HEK293 (cell line): ENCODE data around the gene NIPAL3.

Source experiments
- CTCF ChIA-PET: fragments of 350-600 bp; formaldehyde crosslinking; extraction: SDS; loops from one replicate; lab custom pipeline; 2021; ENCODE audit warnings: antibody characterized with exemption; lab: Yijun Ruan, JAX
- POLR2A ChIA-PET: fragments of 300-600 bp; formaldehyde crosslinking; extraction: SDS; loops from one replicate; lab custom pipeline; 2020; ENCODE audit warnings: antibody characterized with exemption, inconsistent platforms; lab: Yijun Ruan, JAX
- H3K27ac ChIP-seq: fragments of 200-500 bp; sonication (Bioruptor generic); 2 replicates; pipeline ENCODE4 v1.5.1; 2014; ENCODE audit warnings: low read depth, low read length, control low read depth, inconsistent platforms; ENCODE audit errors: extremely low read depth
- H3K36me3 ChIP-seq, 2 experiments: fragments of 200-500 bp in 1 of 2; sonication (Bioruptor generic) in 1 of 2; 1 replicate in 1 of 2; 2 replicates in 1 of 2; pipeline ENCODE4 v1.5.1; 2014 to 2017; ENCODE audit warnings: inconsistent platforms in 2 of 2, low read length in 2 of 2; ENCODE audit not compliant: control insufficient read depth in 2 of 2, insufficient read depth in 1 of 2
- H3K4me1 ChIP-seq: fragments of 200-500 bp; sonication (Bioruptor generic); 2 replicates; pipeline ENCODE4 v1.5.1; 2014; ENCODE audit warnings: mild to moderate bottlenecking, low read length, inconsistent platforms; ENCODE audit not compliant: control insufficient read depth, insufficient read depth
- H3K4me3 ChIP-seq: 2 replicates; pipeline ENCODE4 v1.5.1; 2011; ENCODE audit warnings: low read depth, mild to moderate bottlenecking, control low read depth, low read length, moderate library complexity
- H3K9me3 ChIP-seq: fragments of 200-500 bp; sonication (Bioruptor generic); 2 replicates; pipeline ENCODE4 v1.5.1; 2014; ENCODE audit warnings: low read depth, low read length, inconsistent platforms; ENCODE audit not compliant: control insufficient read depth, insufficient read depth
- BCL11A ChIP-seq: fragments of 450-650 bp; formaldehyde crosslinking; IDR thresholded peaks from 2 replicates; pipeline ENCODE4 v1.5.1; 2016; ENCODE audit warnings: low read depth, missing biosample characterization, missing genetic modification characterization
- GFI1B ChIP-seq: fragments of 450-650 bp; formaldehyde crosslinking; IDR thresholded peaks from 2 replicates; pipeline ENCODE4 v1.5.1; 2016; ENCODE audit warnings: missing biosample characterization, missing genetic modification characterization
- HOXC10 ChIP-seq: sonication (generic); formaldehyde crosslinking; IDR thresholded peaks from 2 replicates; pipeline ENCODE4 v1.8.1; 2023; ENCODE audit warnings: mild to moderate bottlenecking, missing genetic modification reagents
- MEIS1 ChIP-seq: sonication (generic); formaldehyde crosslinking; IDR thresholded peaks from 2 replicates; pipeline ENCODE4 v1.8.1; 2022; ENCODE audit warnings: missing genetic modification reagents, mild to moderate bottlenecking, borderline replicate concordance
- MZF1 ChIP-seq: fragments of 450-650 bp; formaldehyde crosslinking; IDR thresholded peaks from 2 replicates; pipeline ENCODE4 v1.5.1; 2017; ENCODE audit warnings: missing biosample characterization, missing genetic modification characterization, borderline replicate concordance
- OSR2 ChIP-seq: fragments of 450-650 bp; formaldehyde crosslinking; IDR thresholded peaks from 2 replicates; pipeline ENCODE4 v1.5.1; 2016; ENCODE audit warnings: missing biosample characterization, missing genetic modification characterization
- YY1 ChIP-seq: fragments of 450-650 bp; formaldehyde crosslinking; IDR thresholded peaks from 2 replicates; pipeline ENCODE4 v1.5.1; 2018; ENCODE audit warnings: missing biosample characterization, missing genetic modification characterization
- ZBTB48 ChIP-seq: fragments of 450-650 bp; formaldehyde crosslinking; IDR thresholded peaks from 2 replicates; pipeline ENCODE4 v1.5.1; 2016; ENCODE audit warnings: missing biosample characterization, missing genetic modification characterization
- ZBTB7A ChIP-seq: fragments of 450-650 bp; formaldehyde crosslinking; IDR thresholded peaks from 2 replicates; pipeline ENCODE4 v1.5.1; 2016; ENCODE audit warnings: low read depth, missing biosample characterization, missing genetic modification characterization
- ZIC2 ChIP-seq: fragments of 450-650 bp; formaldehyde crosslinking; IDR thresholded peaks from 2 replicates; pipeline ENCODE4 v1.5.1; 2016; ENCODE audit warnings: missing biosample characterization, missing genetic modification characterization
- ZNF138 ChIP-seq: fragments of 450-650 bp; formaldehyde crosslinking; IDR thresholded peaks from 2 replicates; pipeline ENCODE4 v1.5.1; 2016; ENCODE audit warnings: missing biosample characterization, missing genetic modification characterization, borderline replicate concordance
- ZNF175 ChIP-seq: fragments of 450-650 bp; formaldehyde crosslinking; IDR thresholded peaks from 2 replicates; pipeline ENCODE4 v1.5.1; 2016; ENCODE audit warnings: missing biosample characterization, missing genetic modification characterization
- ZNF23 ChIP-seq: fragments of 450-650 bp; formaldehyde crosslinking; IDR thresholded peaks from 2 replicates; pipeline ENCODE4 v1.5.1; 2016; ENCODE audit warnings: missing biosample characterization, missing genetic modification characterization, borderline replicate concordance
- ZNF239 ChIP-seq: fragments of 450-650 bp; formaldehyde crosslinking; IDR thresholded peaks from 2 replicates; pipeline ENCODE4 v1.5.1; 2016; ENCODE audit warnings: missing biosample characterization, missing genetic modification characterization
- ZNF266 ChIP-seq: fragments of 450-650 bp; formaldehyde crosslinking; IDR thresholded peaks from 2 replicates; pipeline ENCODE4 v1.5.1; 2016; ENCODE audit warnings: missing biosample characterization, missing genetic modification characterization, low read depth
- ZNF274 ChIP-seq, 2 experiments: fragments of 200-500 bp in 1 of 2; fragments of 450-650 bp in 1 of 2; sonication (Bioruptor generic) in 1 of 2; formaldehyde crosslinking in 1 of 2; IDR thresholded peaks; 2 replicates each; pipeline versions ENCODE4 v1.5.1 to v1.6.1; 2014 to 2016; ENCODE audit warnings: borderline replicate concordance in 1 of 2, inconsistent platforms in 1 of 2, low read length in 1 of 2, missing biosample characterization in 1 of 2, missing genetic modification characterization in 1 of 2
- ZNF292 ChIP-seq: fragments of 450-650 bp; formaldehyde crosslinking; IDR thresholded peaks from 2 replicates; pipeline ENCODE4 v1.5.1; 2016; ENCODE audit warnings: low read depth, missing biosample characterization, missing genetic modification characterization, borderline replicate concordance
- ZNF324 ChIP-seq: fragments of 450-650 bp; formaldehyde crosslinking; IDR thresholded peaks from 2 replicates; pipeline ENCODE4 v1.5.1; 2016; ENCODE audit warnings: missing biosample characterization, missing genetic modification characterization
- ZNF335 ChIP-seq: fragments of 450-650 bp; formaldehyde crosslinking; conservative IDR thresholded peaks from 2 replicates; pipeline ENCODE4 v1.5.1; 2016; ENCODE audit warnings: missing biosample characterization, missing genetic modification characterization
- ZNF366 ChIP-seq: fragments of 450-650 bp; formaldehyde crosslinking; conservative IDR thresholded peaks from 2 replicates; pipeline ENCODE4 v1.5.1; 2016; ENCODE audit warnings: missing biosample characterization, missing genetic modification characterization
- ZNF394 ChIP-seq: fragments of 450-650 bp; formaldehyde crosslinking; IDR thresholded peaks from 2 replicates; pipeline ENCODE4 v1.5.1; 2016; ENCODE audit warnings: missing biosample characterization, missing genetic modification characterization, mild to moderate bottlenecking, moderate library complexity, borderline replicate concordance
- ZNF416 ChIP-seq: fragments of 450-650 bp; formaldehyde crosslinking; IDR thresholded peaks from 2 replicates; pipeline ENCODE4 v1.5.1; 2016; ENCODE audit warnings: missing biosample characterization, missing genetic modification characterization
- ZNF530 ChIP-seq: fragments of 450-650 bp; formaldehyde crosslinking; IDR thresholded peaks from 2 replicates; pipeline ENCODE4 v1.5.1; 2016; ENCODE audit warnings: low read depth, missing biosample characterization, missing genetic modification characterization
- ZNF560 ChIP-seq: fragments of 450-650 bp; formaldehyde crosslinking; IDR thresholded peaks from 2 replicates; pipeline ENCODE4 v1.5.1; 2017; ENCODE audit warnings: missing biosample characterization, missing genetic modification characterization, borderline replicate concordance
- ZNF621 ChIP-seq: fragments of 450-650 bp; formaldehyde crosslinking; IDR thresholded peaks from 2 replicates; pipeline ENCODE4 v1.5.1; 2017; ENCODE audit warnings: missing biosample characterization, missing genetic modification characterization
- ZNF677 ChIP-seq: fragments of 450-650 bp; IDR thresholded peaks from 2 replicates; pipeline ENCODE4 v1.5.0; 2018; ENCODE audit warnings: missing biosample characterization, mild to moderate bottlenecking, missing genetic modification characterization, moderate library complexity
- ZNF776 ChIP-seq: fragments of 450-650 bp; formaldehyde crosslinking; IDR thresholded peaks from 2 replicates; pipeline ENCODE4 v1.5.0; 2017; ENCODE audit warnings: missing biosample characterization, missing genetic modification characterization, borderline replicate concordance
- ZSCAN23 ChIP-seq: fragments of 450-650 bp; formaldehyde crosslinking; IDR thresholded peaks from 2 replicates; pipeline ENCODE4 v1.5.1; 2016; ENCODE audit warnings: missing biosample characterization, missing genetic modification characterization
- TF ChIP-seq, protein P1 (sequence below): fragments of 450-650 bp; IDR thresholded peaks from 2 replicates; pipeline ENCODE4 v1.5.1; 2018; ENCODE audit warnings: missing biosample characterization, missing genetic modification characterization

NIPAL3 gene

DNA sequence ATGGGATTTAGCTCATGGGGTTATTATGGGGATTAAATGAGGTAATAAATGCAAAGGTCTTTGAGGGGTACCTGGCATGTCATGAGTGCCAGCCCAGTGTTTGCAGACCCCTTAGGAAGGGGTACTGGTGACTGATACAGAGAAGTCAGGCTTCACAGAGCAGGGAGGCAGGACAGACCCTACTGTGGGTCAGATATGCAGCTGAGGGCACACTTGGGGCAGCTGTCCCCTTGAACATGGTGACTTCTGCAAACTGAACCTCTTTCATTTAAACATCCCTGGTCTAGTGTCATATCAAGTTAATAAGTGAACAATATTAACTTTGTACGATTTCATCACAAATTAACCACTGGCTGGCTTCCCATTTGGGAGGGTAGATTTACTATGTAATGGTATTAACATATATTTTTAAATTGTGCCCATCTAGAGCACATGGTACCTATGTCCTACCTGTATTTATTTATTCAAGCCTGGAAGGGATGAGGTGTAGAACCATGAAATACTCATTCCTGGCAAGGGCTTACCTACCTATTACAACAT lies 27.9 kb upstream of the NIPAL3 start (continued):
- TF ChIP-seq ZIC2 (no peak), ZNF416 (tag by site-specific recombination) (no peak), ZBTB48 (tag by site-specific recombination) (no peak), ZNF677 (tag by site-specific recombination) (no peak), ZNF530 (tag by site-specific recombination) (no peak), ZNF560 (tag by site-specific recombination) (no peak)

DNA sequence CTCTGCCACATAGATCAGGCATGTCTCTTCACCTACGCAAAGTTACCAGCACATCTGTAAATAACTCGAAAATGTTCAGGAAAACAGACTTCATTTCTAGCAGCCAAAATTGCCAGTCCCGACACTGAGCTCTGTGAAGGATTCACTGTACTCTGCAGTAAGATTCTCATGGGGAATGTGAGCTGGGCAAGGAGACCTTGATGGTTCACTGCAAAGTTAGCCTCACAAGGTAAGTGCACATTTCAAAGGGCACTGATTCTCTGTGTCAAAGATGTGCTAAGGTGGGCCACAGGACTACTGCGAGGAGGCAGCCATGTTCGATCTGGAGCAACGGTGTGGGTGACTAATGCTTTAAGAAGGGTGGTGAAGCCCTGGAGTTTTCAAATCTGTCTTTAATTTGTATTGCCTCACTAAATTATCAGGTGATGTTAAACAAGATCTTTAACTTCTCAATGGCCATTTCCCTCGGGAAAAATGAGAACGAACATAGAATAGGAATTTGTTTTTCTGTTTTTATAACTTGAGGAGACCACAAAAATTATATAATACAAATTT lies 27.2 kb upstream of the NIPAL3 start:
- ChIA-PET POLR2A (no interaction called here), CTCF (interaction anchor here (0.5 to 11.1 kb wide), 3 partner anchors 50 to 237 kb away, joined by 3 to 175 read pairs (median 3); no protein-coding TSS in a partner anchor)
- H3K27ac ChIP-seq: no peak overlapping the region
- H3K9me3 ChIP-seq: no peaks in the 10 kb centered on the region
- no peak overlapping the region for H3K4me3 ChIP-seq
- no peak for TF ChIP-seq YY1 (tag by site-specific recombination)
- no peak for TF ChIP-seq MZF1 (tag by site-specific recombination)
- TF ChIP-seq ZNF776 (tag by site-specific recombination): no peak
- TF ChIP-seq ZNF239: no peak
- TF ChIP-seq ZNF138 (tag by site-specific recombination): no peak
- TF ChIP-seq ZNF335 (tag by site-specific recombination): no peak
- no peak for TF ChIP-seq ZSCAN23 (tag by site-specific recombination)
- TF ChIP-seq ZNF23: no peak
- TF ChIP-seq, protein P1, sequence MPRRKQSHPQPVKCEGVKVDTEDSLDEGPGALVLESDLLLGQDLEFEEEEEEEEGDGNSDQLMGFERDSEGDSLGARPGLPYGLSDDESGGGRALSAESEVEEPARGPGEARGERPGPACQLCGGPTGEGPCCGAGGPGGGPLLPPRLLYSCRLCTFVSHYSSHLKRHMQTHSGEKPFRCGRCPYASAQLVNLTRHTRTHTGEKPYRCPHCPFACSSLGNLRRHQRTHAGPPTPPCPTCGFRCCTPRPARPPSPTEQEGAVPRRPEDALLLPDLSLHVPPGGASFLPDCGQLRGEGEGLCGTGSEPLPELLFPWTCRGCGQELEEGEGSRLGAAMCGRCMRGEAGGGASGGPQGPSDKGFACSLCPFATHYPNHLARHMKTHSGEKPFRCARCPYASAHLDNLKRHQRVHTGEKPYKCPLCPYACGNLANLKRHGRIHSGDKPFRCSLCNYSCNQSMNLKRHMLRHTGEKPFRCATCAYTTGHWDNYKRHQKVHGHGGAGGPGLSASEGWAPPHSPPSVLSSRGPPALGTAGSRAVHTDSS: no peak
- TF ChIP-seq ZNF394 (tag by site-specific recombination): no peak
- TF ChIP-seq OSR2 (tag by site-specific recombination): no peak
- TF ChIP-seq ZNF324 (tag by site-specific recombination): no peak
- peaks cover 5 to 61% of the 10 kb centered on the region in 2 experiments; a peak in 2 of 3 replicates for H3K36me3 ChIP-seq
- no peaks in the 10 kb centered on the region for H3K4me1 ChIP-seq

DNA sequence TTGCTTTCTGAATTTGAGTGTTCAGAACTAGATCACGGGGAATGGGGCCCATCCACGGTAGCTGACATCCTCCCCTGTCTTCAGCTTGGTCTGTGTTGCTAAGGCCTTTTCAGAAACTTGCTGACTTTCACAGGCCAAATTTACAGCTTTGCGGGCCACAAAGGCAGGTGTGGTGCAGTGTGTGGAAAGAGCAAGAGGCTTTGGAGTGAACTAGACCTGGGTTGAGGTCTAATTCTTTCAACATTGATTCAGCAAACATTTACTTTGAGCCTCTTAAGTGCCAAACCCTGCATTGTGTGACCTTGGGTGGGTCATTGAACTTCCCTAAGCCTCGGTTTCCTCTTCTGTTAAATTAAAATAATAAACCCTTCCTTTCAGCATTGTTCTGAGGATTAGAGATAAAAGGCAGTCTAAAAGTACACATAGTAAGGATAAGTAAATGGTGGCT lies 26.3 kb upstream of the NIPAL3 start:
- no peak overlapping the region for H3K4me3 ChIP-seq
- peaks cover 5 to 52% of the 10 kb centered on the region in 2 experiments; a peak in 2 of 3 replicates for H3K36me3 ChIP-seq
- H3K27ac ChIP-seq: no peak overlapping the region
- H3K9me3 ChIP-seq: no peaks in the 10 kb centered on the region
- POLR2A ChIA-PET: no interaction called here
- TF ChIP-seq ZBTB7A (tag by site-specific recombination): no peak
- no peak for TF ChIP-seq ZNF175
- no peak for TF ChIP-seq ZNF266 (tag by site-specific recombination)
- no peak for TF ChIP-seq MZF1 (tag by site-specific recombination)
- no peak for TF ChIP-seq ZNF366 (tag by site-specific recombination)
- no peak for TF ChIP-seq HOXC10 (CRISPR knock-in tag)
- TF ChIP-seq ZNF274 (IDR thresholded peaks at IDR 0.05; ENCODE audit: low read length): no peak
- TF ChIP-seq ZNF274 (tag by site-specific recombination; IDR thresholded peaks at IDR 0.05; ENCODE audit: borderline replicate concordance): no peak
- TF ChIP-seq ZNF292 (tag by site-specific recombination): no peak
- no peak for TF ChIP-seq BCL11A
- TF ChIP-seq GFI1B (tag by site-specific recombination): no peak
- no peak for TF ChIP-seq YY1 (tag by site-specific recombination)
- no peak for TF ChIP-seq MEIS1 (CRISPR knock-in tag)
- no peak for TF ChIP-seq ZNF621 (tag by site-specific recombination)
- TF ChIP-seq, all 188 proteins: peak for 0
- CTCF ChIA-PET: interaction anchor here (1.5 to 11.1 kb wide), 2 partner anchors 51 to 189 kb away, joined by 3 to 175 read pairs; no protein-coding TSS in a partner anchor
- H3K4me1 ChIP-seq: no peaks in the 10 kb centered on the region
